Sigmoid colon (tissue), 4 donors: ENCODE results near the gene ZFAND2B.

Source experiments
- POLR2A ChIP-seq, 2 donors: fragments of 450-650 bp; IDR thresholded peaks; one replicate each; pipeline ENCODE4 v1.6.1; 2016; ENCODE audit warnings: antibody characterized with exemption in 2 of 2, mild to moderate bottlenecking in 2 of 2, moderate library complexity in 2 of 2
- POLR2AphosphoS5 ChIP-seq, 4 donors: sonication (generic); formaldehyde crosslinking; IDR thresholded peaks; one replicate each; pipeline ENCODE4 v1.6.1; 2017; ENCODE audit warnings: antibody characterized with exemption in 4 of 4
- TF ChIP-seq, protein P1 (sequence below), 4 experiments: fragments of 450-650 bp in 3 of 4; fragments of 200-600 bp in 1 of 4; IDR thresholded peaks; one replicate each; pipeline ENCODE4 v1.5.1; 2016 to 2019; ENCODE audit warnings: antibody characterized with exemption in 4 of 4, mild to moderate bottlenecking in 3 of 4, moderate library complexity in 2 of 4

- TF ChIP-seq, protein P1, sequence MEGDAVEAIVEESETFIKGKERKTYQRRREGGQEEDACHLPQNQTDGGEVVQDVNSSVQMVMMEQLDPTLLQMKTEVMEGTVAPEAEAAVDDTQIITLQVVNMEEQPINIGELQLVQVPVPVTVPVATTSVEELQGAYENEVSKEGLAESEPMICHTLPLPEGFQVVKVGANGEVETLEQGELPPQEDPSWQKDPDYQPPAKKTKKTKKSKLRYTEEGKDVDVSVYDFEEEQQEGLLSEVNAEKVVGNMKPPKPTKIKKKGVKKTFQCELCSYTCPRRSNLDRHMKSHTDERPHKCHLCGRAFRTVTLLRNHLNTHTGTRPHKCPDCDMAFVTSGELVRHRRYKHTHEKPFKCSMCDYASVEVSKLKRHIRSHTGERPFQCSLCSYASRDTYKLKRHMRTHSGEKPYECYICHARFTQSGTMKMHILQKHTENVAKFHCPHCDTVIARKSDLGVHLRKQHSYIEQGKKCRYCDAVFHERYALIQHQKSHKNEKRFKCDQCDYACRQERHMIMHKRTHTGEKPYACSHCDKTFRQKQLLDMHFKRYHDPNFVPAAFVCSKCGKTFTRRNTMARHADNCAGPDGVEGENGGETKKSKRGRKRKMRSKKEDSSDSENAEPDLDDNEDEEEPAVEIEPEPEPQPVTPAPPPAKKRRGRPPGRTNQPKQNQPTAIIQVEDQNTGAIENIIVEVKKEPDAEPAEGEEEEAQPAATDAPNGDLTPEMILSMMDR (IDR thresholded peaks at IDR 0.05) = no peak
- TF ChIP-seq POLR2A (IDR thresholded peaks at IDR 0.05) (no peak), POLR2AphosphoS5 (IDR thresholded peaks at IDR 0.05) (no peak)
Observed at GRCh38 chr2:219216535-219216915, 9.9 kb downstream of the ZFAND2B start.
